BLaER1 treated with 17β-estradiol and CSF1 and Interleukin-3, amounts not matched to agents 10 nM and 100 nM (cell line): ENCODE measurements around the gene CEP112.
"Not testable (repeated sequence)": the region's sequence is repeated elsewhere in the genome, so short reads cannot be mapped to it uniquely, and the experiment has no call there.

ENCODE experiments used
- H3K27ac ChIP-seq, 11 experiments: shearing (Covaris generic); formaldehyde crosslinking; 2 replicates each; pipeline ENCODE4 v1.8.1; 2022
- H3K27me3 ChIP-seq, 11 experiments: shearing (Covaris generic); formaldehyde crosslinking; 2 replicates each; pipeline ENCODE4 v1.8.1; 2022
- H3K36me3 ChIP-seq, 11 experiments: shearing (Covaris generic); formaldehyde crosslinking; 2 replicates each; pipeline ENCODE4 v1.8.1; 2022
- H3K4me1 ChIP-seq, 10 experiments: shearing (Covaris generic); formaldehyde crosslinking; 2 replicates each; pipeline ENCODE4 v1.8.1; 2022
- H3K4me2 ChIP-seq, 11 experiments: shearing (Covaris generic); formaldehyde crosslinking; 2 replicates each; pipeline ENCODE4 v1.8.1; 2022
- H3K4me3 ChIP-seq, 10 experiments: shearing (Covaris generic); formaldehyde crosslinking; 2 replicates each; pipeline ENCODE4 v1.8.1; 2022
- H3K9ac ChIP-seq, 11 experiments: shearing (Covaris generic); formaldehyde crosslinking; 2 replicates each; pipeline ENCODE4 v1.8.1; 2022
- H3K9me3 ChIP-seq, 11 experiments: shearing (Covaris generic); formaldehyde crosslinking; replicated peaks in 1 of 11; 2 replicates each; pipeline ENCODE4 v1.8.1; 2022
- H4K20me1 ChIP-seq, 11 experiments: shearing (Covaris generic); formaldehyde crosslinking; 2 replicates each; pipeline ENCODE4 v1.8.1; 2022
- Cebpa-rat ChIP-seq, 11 experiments: shearing (Covaris generic); IDR thresholded peaks; 2 replicates each; pipeline ENCODE4 v1.8.1; 2022

The CEP112 gene

DNA sequence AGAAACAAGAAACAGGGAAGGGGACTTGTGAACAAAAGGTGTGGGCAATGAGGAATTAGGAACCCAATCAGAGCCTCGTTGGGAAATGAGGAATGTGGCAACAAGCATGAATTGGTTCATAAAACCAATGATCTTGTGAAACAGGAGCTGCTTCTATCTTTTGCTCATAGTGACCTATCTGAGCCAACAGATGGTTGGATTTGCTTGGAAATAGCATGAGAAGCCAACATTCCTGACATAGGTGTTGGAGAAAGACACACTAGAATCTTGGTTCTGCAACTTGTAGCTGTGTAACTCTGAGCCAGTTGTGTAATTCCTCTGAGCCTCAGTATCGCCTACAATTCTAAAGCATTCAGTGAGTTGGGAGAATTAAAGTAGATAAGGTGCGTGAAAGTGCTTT lies 378.6 kb downstream of the CEP112 start:
- H3K9ac ChIP-seq: no peak overlapping the region
- H3K4me3 ChIP-seq: no peak overlapping the region
- peaks cover 0 to 4% (median 3%) of the 10 kb centered on the region in 11 experiments; a peak in 4 of 22 replicates for H3K36me3 ChIP-seq
- peaks cover 0 to 7% (median 0%) of the 10 kb centered on the region in 10 experiments; a peak in 4 of 20 replicates for H3K4me1 ChIP-seq
- no peaks in the 10 kb centered on the region for H3K27me3 ChIP-seq
- H3K4me2 ChIP-seq: no peak overlapping the region
- H3K9me3 ChIP-seq: peaks cover 8 to 20% (median 14%) of the 10 kb centered on the region in 11 experiments
- TF ChIP-seq Cebpa-rat (IDR thresholded peaks at IDR 0.05): no peak
- no peak overlapping the region for H3K27ac ChIP-seq
- H4K20me1 ChIP-seq: no peaks in the 10 kb centered on the region

GRCh38 chr17:65811043-65811442 lies 380.9 kb downstream of the CEP112 start:
- Histone ChIP-seq H3K27me3 (no peaks in the 10 kb centered on the region), H3K9me3 (peaks cover 29 to 42% (median 36%) of the 10 kb centered on the region in 11 experiments), H3K4me1 (peaks cover 0 to 7% (median 0%) of the 10 kb centered on the region in 10 experiments; a peak in 4 of 20 replicates), H3K27ac (no peak overlapping the region), H3K9ac (no peak overlapping the region), H3K4me3 (no peak overlapping the region), H3K36me3 (peaks cover 0 to 14% (median 12%) of the 10 kb centered on the region in 11 experiments; a peak in 10 of 22 replicates), H4K20me1 (no peaks in the 10 kb centered on the region), H3K4me2 (peak overlapping the region in 5 of 11 experiments; percentile 1 to 26 (median 18); a peak in 4 of 22 replicates)
- TF ChIP-seq Cebpa-rat (IDR thresholded peaks at IDR 0.05): no peak

- no peak overlapping the region for H3K4me2 ChIP-seq
- peaks cover 29 to 42% (median 37%) of the 10 kb centered on the region in 11 experiments for H3K9me3 ChIP-seq
- H3K4me1 ChIP-seq: peaks cover 0 to 7% (median 0%) of the 10 kb centered on the region in 10 experiments; a peak in 4 of 20 replicates
- H3K27me3 ChIP-seq: no peaks in the 10 kb centered on the region
- H3K4me3 ChIP-seq: no peak overlapping the region
- no peak overlapping the region for H3K9ac ChIP-seq
- peaks cover 0 to 14% (median 12%) of the 10 kb centered on the region in 11 experiments; a peak in 10 of 22 replicates for H3K36me3 ChIP-seq
- H3K27ac ChIP-seq: no peak overlapping the region
- no peak for TF ChIP-seq Cebpa-rat (IDR thresholded peaks at IDR 0.05)
- no peaks in the 10 kb centered on the region for H4K20me1 ChIP-seq
Observed at GRCh38 chr17:65809366-65809765, 382.6 kb downstream of the CEP112 start.

DNA sequence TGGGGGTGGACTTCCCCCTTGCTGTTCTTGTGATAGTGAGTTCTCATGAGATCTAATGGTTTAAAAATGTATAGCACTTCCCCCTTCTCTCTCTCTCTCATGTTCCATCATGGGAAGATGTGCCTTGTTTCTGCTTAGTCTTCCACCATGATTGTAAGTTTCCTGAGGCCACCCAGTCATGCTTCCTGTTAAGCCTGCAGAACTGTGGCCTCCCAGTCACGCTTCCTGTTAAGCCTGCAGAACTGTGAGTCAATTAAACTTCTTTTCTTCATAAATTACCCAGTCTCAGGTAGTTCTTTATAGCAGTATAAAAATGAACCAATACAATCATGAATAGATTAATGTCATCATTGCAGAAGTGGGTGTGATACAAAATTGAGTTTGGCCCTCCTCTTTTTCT lies 383.4 kb downstream of the CEP112 start:
- not testable (repeated sequence) for H3K4me2 ChIP-seq, H3K27me3 ChIP-seq, H3K9ac ChIP-seq, H4K20me1 ChIP-seq, H3K27ac ChIP-seq, H3K4me3 ChIP-seq, H3K4me1 ChIP-seq
- Histone ChIP-seq H3K36me3 (peaks cover 0 to 14% (median 12%) of the 10 kb centered on the region in 11 experiments; a peak in 10 of 22 replicates), H3K9me3 (peaks cover 29 to 42% (median 37%) of the 10 kb centered on the region in 11 experiments)

- H4K20me1 ChIP-seq: no peaks in the 10 kb centered on the region
- H3K4me3 ChIP-seq: 0 out of 20 replicates have a peak overlapping the region, but pooled peaks of 1 of the 10 experiments have one; percentile 7
- H3K27me3 ChIP-seq: no peaks in the 10 kb centered on the region
- peaks cover 0 to 14% (median 12%) of the 10 kb centered on the region in 11 experiments; a peak in 10 of 22 replicates for H3K36me3 ChIP-seq
- peaks cover 36 to 49% (median 44%) of the 10 kb centered on the region in 11 experiments for H3K9me3 ChIP-seq
- no peak overlapping the region for H3K4me2 ChIP-seq
- no peak for TF ChIP-seq Cebpa-rat (IDR thresholded peaks at IDR 0.05)
- no peak overlapping the region for H3K9ac ChIP-seq
- H3K4me1 ChIP-seq: peaks cover 0 to 7% (median 0%) of the 10 kb centered on the region in 10 experiments; a peak in 4 of 20 replicates
- H3K27ac ChIP-seq: no peak overlapping the region
Observed at GRCh38 chr17:65807361-65807760, 384.6 kb downstream of the CEP112 start.

DNA sequence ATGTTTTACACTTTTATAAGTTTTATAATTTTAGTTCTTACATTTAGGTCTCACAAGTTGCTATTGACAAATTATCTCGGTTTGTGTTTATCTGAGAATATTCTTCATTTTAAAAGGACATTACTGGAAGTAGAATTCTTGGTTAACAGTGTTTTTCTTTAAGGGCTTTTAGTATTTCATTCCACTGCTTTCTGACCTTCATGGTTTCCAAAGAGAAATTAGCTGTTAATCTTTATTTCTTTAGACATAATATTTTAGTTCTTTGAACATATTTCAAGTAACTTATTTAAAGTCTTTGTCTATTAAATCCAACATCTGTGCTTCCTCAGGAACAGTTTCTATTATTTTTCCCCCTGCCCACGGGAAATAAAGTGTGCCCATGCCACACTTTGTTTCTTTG lies 390.4 kb downstream of the CEP112 start:
- no peak for TF ChIP-seq Cebpa-rat (IDR thresholded peaks at IDR 0.05)
- no peak overlapping the region for H3K9ac ChIP-seq
- H3K4me2 ChIP-seq: no peak overlapping the region
- no peaks in the 10 kb centered on the region for H3K27me3 ChIP-seq
- no peaks in the 10 kb centered on the region for H3K4me1 ChIP-seq
- no peak overlapping the region for H3K4me3 ChIP-seq
- H3K27ac ChIP-seq: no peak overlapping the region
- H3K36me3 ChIP-seq: peaks cover 0 to 4% (median 0%) of the 10 kb centered on the region in 11 experiments; a peak in 2 of 22 replicates
- H3K9me3 ChIP-seq: peaks cover 21 to 34% (median 29%) of the 10 kb centered on the region in 11 experiments
- H4K20me1 ChIP-seq: no peaks in the 10 kb centered on the region

- Histone ChIP-seq H3K4me3 (no peak overlapping the region), H4K20me1 (no peaks in the 10 kb centered on the region), H3K4me1 (no peaks in the 10 kb centered on the region), H3K27me3 (no peaks in the 10 kb centered on the region), H3K4me2 (no peak overlapping the region), H3K36me3 (peaks cover 0 to 4% (median 0%) of the 10 kb centered on the region in 11 experiments; a peak in 1 of 22 replicates), H3K9ac (no peak overlapping the region), H3K9me3 (peaks cover 18 to 29% (median 26%) of the 10 kb centered on the region in 11 experiments), H3K27ac (no peak overlapping the region)
- no peak for TF ChIP-seq Cebpa-rat (IDR thresholded peaks at IDR 0.05)
Observed at GRCh38 chr17:65800655-65801054, 391.3 kb downstream of the CEP112 start.

DNA sequence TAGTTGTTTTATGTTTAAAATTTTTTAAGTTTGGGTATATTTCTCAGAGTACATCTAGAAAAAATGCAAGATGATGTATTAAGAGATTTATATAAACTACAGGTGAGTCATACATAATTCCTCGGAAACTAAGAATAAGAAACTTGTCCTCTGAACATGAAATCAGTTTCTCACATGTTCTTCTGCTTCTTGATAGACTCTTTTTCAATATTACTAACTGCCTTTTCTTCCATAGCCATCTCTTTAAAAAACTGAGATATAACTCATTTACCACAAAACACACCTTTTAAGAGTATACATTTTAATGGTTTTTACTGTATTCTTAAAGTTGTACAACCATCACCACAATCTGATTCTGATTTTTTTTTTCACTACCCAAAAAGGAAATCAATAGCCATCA lies 392.1 kb downstream of the CEP112 start:
- Histone ChIP-seq H3K9ac (no peak overlapping the region), H3K36me3 (peaks cover 0 to 4% (median 0%) of the 10 kb centered on the region in 11 experiments; a peak in 1 of 22 replicates), H3K4me2 (no peak overlapping the region), H3K9me3 (peaks cover 18 to 29% (median 26%) of the 10 kb centered on the region in 11 experiments), H3K27me3 (no peaks in the 10 kb centered on the region), H4K20me1 (no peaks in the 10 kb centered on the region), H3K4me3 (no peak overlapping the region), H3K4me1 (no peaks in the 10 kb centered on the region), H3K27ac (no peak overlapping the region)
- no peak for TF ChIP-seq Cebpa-rat (IDR thresholded peaks at IDR 0.05)

- Histone ChIP-seq H3K27ac (no peak overlapping the region), H3K9ac (no peak overlapping the region), H3K4me2 (no peak overlapping the region), H3K36me3 (peaks cover 0 to 4% (median 0%) of the 10 kb centered on the region in 11 experiments; a peak in 1 of 22 replicates), H3K4me3 (no peak overlapping the region), H4K20me1 (no peaks in the 10 kb centered on the region), H3K27me3 (no peaks in the 10 kb centered on the region), H3K9me3 (peaks cover 18 to 29% (median 26%) of the 10 kb centered on the region in 11 experiments), H3K4me1 (no peaks in the 10 kb centered on the region)
- TF ChIP-seq Cebpa-rat (IDR thresholded peaks at IDR 0.05): no peak
Observed at GRCh38 chr17:65799454-65799853, 392.5 kb downstream of the CEP112 start.

DNA sequence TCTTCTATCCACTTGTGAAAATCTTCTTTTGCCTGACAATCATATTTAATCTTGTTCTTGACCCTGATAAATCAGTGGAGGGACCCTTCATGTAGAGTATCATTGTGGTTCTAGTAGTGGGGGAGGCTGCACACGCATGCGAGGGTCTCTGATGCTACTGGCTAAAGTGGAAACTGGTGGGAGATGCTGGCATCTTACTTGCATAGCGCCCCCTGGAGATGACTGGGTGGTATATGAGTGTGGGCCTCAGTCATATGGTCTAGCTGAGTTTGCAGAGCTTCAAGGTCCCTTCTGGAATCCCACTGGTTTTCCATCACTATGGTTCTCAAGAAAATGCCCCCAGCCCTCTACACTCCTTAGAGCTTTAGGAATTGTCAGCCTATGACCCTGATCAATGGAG lies 394.1 kb downstream of the CEP112 start:
- no peaks in the 10 kb centered on the region for H3K4me1 ChIP-seq
- no peak overlapping the region for H3K9ac ChIP-seq
- no peaks in the 10 kb centered on the region for H4K20me1 ChIP-seq
- no peak overlapping the region for H3K4me2 ChIP-seq
- peaks cover 0 to 4% (median 0%) of the 10 kb centered on the region in 11 experiments; a peak in 1 of 22 replicates for H3K36me3 ChIP-seq
- H3K4me3 ChIP-seq: no peak overlapping the region
- no peak for TF ChIP-seq Cebpa-rat (IDR thresholded peaks at IDR 0.05)
- peaks cover 15 to 26% (median 23%) of the 10 kb centered on the region in 11 experiments for H3K9me3 ChIP-seq
- H3K27ac ChIP-seq: no peak overlapping the region
- H3K27me3 ChIP-seq: no peaks in the 10 kb centered on the region
